CD4-positive, alpha-beta T cell treated with Interleukin-12 subunit alpha and Interleukin-12 subunit beta, for 1 hour (primary cell): ENCODE data around the gene SESN2.

Experiments used
- DNase-seq: peaks from one replicate; pipeline ENCODE4 v3.0.0-alpha.2; 2020

The SESN2 gene

DNA sequence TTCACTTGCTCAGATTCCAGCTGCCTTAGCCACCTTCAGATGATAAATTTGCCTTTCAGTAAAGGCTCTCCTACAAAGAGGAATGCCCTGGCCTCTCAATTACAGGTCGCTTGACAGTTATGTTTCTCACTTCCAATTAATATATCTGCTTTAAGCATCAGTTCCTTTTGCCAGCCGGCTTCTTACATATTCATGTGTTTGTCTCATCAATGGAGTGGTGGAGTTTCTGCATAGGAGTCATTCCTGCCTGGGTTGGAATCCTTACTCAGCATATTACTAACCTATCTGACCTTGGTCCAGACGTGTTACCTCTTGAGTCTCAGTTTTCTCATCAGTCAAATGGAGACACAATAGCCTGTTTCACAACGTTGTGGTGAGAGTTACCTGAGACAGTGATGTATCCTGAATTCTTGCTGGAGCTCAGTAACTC is 9.4 kb upstream of the SESN2 start:
- DNase-seq: no peak

DNA sequence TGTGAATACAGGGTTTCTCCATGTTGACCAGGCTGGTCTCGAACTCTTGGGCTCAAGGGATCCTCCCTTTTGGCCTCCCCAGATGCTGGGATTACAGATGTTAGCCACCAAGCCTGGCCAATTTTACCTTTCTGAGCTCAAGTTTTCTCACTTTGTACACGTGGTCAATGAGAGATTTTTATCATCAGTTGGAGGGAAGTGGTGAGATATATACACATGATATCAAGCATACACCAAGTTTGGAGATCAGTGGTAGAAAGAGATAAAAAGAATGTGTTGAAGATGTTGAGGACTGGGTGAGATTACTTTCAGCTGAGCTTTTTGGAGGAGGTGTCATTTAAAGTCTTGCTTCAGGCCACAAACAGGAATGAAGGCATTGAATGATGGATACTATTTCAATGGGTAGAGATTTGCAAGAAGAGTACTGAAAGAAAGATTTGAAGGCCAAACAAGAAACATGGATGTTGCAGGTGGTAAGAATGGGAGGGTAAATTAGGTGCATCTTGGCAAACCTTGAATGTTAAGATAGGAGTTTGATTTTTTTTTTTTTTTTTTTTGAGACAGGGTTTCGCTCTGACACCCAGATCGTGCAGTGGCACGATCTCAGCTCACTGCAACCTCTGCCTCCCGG is 3.0 kb upstream of the SESN2 start:
- peak; percentile 70 for DNase-seq

DNA sequence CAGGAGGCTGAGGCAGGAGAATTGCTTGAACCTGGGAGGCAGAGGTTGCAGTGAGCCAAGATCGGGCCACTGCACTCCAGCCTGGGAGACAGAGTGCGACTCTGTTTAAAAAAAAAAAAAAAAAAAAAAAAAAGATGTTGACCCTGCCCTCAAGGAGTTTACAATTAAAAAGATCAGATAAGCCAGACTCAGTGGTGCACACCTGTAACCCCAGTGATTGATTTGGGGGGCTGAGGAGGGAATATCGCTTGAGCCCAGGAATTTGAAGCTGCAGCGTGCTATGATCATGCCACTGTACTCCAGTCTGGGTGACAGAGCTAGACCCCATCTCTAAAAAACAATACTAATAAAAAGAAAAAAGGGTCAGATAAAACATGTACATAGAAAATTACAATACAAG is 1.6 kb upstream of the SESN2 start:
- DNase-seq: no peak

DNA sequence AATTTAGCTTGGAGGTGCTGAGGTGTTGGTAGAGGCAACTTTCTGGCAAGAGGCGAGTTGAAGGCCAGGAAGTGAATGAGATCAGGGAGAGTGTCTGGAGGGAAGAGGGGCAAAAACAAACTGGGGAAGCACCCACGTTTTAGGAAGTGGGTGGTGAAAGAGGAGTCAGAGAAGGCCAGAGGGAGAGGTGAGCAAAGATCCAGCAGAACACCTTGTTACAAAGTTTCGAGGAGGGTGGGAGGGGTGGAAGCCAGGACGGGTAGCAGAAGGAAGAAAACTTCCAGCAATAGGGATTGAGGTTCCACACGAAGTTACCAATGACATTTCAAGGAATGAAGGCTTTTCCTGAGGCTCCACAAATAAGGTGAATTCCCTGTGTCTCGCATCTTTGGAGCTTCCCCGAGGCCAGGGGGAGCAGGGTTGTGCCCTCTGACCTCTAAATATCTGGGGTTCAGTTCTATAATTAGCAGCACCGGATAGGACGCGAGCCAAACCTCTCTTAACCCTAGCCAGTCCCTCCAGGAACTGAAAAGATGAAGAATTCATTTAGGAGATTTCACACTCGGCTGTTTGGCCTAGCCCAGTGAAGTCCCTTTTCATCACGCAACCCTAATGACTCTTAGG is 578 bp upstream of the SESN2 start:
- DNase-seq: no peak

DNA sequence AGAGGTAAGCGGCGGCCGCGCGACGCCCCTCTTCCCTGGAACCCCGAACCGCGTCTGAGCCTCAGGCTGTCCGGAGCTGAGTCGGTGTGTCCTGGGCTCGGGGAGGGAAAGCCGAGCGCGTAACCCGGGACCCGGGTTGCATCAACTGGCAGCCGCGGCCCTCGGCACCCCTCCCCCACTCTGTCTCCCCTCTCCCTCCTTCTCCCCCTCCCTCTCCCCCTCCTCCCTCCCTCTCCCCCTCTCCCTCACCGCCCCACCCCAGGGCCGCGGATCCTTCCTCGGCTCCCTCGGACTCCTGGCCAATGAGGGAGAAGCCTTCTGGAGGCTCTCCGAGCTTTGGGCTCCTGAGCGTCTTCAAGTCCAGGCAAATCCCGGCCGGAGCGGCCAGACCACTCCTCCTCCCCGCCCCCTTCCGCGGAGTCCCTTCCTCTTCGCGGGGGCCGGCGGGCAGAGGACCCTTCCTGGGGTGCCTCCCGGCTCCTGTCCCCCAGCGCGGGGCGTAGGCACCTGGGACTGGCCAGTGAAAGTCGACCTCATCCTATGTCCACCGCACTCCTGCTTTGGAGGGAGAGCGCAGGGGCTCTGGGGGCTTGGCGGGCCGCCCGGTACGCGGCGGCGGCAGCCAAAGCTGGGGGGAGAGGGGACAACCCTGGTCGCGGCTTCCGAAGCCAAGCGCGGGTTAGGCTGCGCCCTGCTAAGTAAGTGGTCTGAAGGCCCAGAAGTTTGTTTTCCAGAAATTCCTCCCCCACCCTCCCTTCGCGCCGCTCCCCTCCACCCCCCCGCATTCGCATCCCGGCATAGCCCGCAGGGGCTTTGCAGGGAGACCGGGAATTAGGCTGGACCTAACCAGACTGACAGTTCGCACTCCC is 850 bp downstream of the SESN2 start:
- peak; percentile 38 for DNase-seq

DNA sequence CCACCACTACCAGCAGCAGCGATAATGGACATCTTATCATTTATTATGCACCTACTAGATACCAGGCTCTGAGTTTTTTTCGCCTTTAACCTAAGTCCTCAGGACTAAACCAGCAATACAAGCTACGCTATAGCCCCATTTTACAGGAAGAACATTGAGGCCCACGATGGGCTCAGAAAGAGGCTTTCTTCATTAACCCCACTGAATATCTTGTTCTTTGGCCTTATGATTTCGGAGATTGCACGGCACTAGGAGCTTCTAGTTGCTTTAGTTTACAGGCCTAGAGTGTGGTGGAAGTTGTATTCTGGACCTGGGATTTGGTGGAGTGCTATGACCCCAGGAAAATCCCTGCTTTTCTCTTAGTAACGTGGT is 1.5 kb downstream of the SESN2 start:
- DNase-seq: no peak

DNA sequence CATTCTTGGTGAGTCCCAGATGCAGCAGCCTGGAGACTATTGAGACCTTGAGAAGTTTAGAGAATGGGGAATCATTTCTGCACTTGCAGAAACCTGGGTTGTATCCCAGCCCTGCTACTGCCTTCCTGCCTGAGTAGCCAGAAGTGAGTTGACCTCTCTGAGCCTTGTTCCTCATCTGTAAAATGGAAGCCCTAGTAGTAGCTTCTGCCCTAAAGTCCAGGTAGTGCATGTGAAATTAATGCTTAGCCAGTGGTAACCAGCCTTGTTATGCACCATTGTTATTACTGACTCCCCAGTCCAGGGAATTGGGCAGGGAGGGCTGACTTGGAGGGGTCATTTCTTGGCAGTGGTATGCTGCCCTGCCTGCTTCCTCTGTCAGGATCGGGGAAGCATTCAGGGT is 5.6 kb downstream of the SESN2 start:
- DNase-seq: no peak

DNA sequence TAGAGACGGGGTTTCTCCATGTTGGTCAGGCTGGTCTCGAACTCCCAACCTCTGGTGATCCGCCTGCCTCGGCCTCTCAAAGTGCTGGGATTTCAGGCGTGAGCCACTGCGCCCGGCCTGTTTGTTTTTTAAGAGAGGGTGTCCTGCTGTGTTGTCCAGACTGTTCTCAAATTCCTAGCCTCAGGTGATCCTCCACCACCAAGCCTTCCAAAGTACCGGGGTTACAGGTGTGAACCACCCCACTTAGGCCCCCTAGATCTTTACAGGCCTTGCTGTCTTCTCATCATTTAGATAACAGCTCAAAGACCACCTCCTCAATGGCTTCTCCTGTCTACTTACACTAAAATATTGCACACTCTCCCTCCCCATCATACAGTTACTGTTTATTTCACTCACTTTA is 6.3 kb downstream of the SESN2 start:
- no peak for DNase-seq

DNA sequence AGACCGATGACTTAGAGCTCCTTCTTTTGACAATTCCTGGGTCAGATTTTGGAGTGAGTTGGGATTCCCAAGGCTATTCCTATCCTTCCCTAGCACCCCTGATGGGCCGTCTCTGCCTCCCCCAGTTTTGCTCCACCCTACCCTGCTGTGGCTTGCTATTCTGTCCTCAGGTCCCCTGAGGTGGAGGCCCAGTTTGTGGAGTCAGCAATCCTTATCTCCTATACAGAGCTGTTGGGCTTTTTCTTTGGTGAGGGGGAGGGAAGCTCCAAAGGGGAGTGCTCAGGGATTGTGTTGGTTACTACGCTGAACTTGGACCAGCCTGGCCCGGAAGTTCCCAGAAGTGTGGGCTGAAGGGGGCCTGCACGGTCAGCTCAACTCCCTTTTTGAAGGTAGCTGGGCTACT is 7.6 kb downstream of the SESN2 start:
- no peak for DNase-seq

DNA sequence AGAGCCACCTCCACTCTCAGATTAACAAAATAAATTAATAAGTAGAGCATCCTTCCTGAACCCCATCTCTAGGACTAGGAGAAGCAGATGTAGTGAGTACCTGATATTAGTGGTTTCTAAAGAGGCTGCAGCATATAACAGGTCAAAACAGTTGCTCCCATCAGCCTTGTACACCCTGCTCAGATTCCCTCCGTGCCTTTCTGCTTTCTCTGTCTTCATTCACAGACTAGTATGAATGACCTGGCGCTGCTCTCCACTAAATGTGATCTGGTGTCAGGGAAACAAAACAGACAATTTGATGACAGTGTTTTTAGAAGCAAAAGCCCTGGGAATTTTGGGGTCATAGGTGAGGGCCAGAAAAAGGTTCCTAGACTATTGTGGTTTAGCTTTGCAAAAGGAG is 8.3 kb downstream of the SESN2 start:
- no peak for DNase-seq

DNA sequence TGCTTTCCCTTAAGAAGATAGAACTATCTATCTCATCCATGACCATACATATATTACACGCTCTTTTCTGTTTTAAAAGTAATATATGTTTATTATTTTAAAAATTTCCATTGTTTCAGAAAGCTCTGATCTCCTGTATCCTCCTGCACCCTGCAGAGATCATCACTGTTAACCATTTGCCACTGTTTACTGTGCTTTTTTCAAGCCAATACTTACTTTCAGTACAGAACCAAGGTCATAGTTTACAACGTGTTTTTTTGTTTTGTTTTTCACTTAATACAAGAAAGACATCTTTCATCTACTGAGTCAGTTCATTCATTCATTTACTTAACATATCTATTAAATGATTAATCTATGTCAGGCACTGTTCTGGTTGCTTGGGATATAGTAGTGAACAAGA is 10.2 kb downstream of the SESN2 start:
- no peak for DNase-seq

DNA sequence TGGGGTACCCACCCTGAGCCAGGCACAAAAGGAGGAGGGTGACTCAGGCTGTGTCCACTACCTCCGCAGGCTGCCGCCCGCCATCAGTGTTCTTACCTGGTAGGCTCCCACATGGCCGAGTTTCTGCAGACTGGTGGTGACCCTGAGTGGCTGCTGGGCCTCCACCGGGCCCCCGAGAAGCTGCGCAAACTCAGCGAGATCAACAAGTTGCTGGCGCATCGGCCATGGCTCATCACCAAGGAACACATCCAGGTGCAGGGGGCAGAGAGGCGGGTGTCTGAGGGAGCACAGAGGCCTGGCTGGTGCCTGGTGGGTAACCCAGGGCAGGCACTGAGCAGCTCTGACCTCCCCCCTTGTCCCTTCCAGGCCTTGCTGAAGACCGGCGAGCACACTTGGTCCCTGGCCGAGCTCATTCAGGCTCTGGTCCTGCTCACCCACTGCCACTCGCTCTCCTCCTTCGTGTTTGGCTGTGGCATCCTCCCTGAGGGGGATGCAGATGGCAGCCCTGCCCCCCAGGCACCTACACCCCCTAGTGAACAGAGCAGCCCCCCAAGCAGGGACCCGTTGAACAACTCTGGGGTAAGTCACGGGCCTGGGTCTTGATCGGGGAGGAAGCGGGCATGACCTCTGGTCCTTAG is 13.0 kb downstream of the SESN2 start:
- no peak for DNase-seq

DNA sequence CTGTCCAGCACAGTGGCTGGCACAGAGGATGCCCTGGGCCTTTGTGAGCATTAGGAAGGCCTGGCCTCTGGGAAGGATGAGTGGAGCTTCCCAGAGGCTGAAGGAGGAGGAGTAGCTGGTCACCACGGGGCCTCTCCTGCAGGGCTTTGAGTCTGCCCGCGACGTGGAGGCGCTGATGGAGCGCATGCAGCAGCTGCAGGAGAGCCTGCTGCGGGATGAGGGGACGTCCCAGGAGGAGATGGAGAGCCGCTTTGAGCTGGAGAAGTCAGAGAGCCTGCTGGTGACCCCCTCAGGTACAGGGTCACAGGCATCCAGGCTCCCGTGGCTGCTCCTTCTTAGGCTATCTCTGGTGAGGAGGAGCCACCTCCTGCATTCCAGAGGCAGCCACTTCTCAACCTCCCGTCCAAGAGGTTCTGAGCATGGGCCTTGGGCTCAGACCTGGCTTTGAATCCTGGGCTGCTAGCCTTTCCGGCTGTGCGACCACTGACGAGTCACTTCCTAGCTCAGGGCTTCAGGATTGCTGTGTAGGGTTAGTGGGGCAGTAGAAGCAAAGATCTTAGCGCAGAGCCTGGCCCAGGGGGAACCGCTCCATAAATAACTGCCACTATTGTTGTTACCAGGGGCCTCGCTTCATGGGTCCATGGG is 14.0 kb downstream of the SESN2 start:
- no peak for DNase-seq

DNA sequence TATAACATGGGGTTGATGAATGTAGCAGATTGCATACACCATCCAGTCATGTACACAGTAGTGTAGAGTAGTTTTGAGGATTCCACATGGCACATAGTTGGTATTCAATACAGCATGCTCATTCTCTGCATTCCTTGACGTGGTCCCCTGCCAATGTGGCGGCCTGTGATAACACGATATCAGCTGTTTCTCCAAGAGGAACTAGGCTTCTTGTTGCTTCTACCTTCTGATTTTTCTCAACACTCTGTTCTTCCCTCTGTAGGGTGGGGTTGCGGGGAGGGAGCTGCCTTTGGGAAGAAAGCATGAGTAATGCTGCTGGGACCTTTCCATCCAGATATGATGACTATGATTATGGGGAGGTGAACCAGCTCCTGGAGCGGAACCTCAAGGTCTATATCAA is 19.4 kb downstream of the SESN2 start:
- DNase-seq: no peak

DNA sequence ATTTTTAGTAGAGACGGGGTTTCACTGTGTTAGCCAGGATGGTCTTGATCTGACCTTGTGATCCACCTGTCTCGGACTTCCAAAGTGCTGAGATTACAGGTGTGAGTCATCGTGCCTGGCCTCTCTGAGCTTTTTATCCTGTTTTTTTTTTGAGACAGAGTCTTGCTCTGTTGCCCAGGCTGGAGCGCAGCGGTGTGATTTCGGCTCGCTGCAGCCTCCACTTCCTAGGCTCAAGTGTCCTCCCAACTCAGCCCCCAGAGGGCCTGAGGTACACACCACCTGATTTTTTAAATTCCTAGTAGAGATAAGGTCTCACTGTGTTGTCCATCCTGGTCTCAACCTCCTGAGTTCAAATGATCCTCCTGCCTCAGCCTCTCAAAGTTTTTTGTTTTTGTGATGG is 20.4 kb downstream of the SESN2 start:
- no peak for DNase-seq

DNA sequence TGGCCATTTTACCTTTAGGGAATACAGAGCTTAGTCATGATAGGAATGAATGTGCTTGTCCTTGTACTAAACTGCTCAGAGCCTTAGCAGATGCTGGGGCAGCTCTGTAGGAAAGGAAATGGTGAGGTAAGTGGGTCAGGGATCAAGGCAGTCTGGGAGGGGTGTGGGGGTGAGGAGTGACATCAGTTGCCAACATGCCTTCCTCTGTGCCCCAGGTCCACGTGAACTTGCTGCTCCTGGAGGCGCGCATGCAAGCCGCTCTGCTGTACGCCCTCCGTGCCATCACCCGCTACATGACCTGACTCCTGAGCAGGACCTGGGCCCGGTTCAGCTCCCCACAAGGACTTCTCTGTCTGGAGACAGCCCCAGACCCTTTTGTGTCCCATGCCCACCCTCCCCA is 21.2 kb downstream of the SESN2 start:
- DNase-seq: no peak

DNA sequence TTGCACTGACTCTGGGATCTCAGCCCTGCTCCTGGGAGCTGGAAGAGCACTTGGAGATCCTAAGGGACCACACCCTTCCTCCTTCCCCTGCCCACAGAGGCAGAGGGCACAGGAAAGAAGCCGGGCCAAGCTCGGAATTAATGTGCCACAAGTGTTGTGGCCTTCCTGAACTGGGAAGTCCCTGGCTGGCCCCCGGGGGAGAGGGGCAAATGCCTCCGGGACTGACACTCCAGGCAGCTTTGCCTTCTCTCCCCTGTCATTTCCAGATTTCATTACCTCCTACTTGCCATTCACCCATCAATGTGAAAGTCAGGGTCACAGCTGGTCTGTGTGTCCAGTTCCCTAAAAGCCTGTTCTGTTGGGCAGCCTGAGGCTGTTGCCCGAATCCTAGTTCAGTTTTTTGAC is 21.7 kb downstream of the SESN2 start:
- no peak for DNase-seq

DNA sequence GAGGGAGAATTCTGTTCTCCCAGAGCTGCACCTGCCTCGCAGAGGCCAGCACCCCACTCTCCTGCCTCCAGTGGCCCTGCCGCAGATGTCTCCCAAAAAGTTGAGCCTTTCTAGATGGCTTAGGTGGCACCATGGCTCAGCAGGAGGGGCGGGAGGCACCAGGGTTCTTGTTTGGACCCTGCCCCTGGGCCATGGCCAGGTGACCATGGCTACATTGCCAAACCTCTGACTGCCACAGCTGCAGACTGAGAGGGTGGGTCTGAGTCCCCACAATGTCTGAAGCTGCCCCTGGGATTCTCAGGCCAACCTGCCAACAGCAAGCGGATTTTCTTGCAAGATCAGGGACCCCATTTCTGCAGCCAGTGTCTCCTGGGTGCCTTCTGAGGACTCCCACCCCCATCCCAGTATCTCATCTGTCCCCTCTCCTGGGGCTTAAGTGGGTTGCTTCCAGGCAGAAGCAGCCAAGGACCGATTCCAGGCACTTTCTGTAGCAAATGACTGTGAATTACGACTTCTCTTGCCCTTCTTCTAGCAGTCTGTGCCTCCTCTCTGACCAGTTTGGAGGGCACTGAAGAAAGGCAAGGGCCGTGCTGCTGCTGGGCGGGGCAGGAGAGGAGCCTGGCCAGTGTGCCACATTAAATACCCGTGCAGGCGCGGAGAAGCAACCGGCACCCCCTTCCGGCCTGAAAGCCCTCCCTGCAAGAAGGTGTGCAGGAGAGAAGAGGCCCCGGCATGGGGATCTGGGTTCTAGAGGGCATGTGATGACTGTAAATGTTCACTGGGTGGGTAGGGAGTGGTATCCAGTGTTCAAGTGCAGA is 22.5 kb downstream of the SESN2 start:
- no peak for DNase-seq

DNA sequence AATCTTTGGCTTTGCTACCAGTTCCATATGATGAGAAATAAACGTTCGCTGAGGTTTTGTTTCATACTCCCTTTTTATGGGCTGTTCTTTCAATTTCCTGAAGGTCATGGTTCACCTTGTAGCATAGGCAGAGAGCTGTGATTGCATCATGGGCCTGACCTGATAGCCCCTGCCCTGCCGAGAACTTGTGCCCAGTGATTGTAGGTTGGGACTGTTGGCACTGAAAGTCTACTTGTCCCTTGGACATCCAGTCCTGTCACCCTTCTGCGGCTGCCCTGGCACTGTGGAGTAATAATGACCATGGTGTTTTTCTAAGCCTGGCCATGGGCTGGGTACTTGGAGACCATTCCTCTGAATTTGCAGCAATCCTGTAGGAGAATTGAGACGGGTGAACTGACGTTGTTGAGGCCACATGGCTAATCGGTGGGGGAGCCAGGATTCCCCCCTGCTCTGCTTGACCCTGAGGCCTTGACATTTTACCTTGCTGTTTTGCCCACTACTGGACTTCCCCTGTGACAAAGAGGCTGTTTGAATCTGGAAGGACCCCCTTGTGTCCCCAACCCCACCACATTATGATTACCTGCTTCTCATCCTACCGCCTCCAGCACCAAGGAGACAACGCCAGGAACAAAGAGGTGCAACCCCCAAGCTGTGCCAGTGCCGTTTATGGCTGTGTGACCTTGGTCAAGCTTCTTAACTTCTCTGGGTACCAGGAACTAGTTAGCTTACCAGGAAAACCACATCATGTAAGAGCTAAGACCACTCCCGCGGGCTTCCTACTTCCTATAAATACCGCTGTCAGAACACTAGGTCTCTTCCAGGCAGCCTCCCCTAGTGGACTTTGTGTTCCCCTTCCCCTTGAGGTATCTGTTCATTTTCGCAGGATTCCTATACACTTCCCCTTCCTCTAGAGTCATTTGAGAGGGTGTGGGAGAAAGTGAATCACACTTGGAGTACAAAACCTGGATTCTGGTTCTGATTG is 23.4 kb downstream of the SESN2 start:
- no peak for DNase-seq

DNA sequence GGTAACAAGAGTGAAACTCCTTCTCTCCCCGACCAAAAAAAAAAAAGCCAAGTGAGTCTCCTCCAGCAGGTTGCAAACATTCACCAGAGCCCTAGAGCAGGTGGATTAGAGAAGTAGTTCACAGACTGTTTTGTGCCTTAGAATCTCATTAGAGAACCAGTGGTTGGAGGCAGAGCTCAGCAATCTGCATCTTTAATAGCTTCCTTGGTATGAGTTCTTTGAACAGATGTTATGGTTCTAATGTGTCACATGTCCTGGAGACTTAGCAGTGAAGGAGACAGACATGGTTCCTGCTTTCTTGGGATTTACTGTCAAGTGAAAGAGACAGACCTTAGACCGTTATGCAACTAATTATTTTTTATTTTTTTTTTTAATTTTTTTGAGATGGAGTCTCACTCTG is 26.8 kb downstream of the SESN2 start:
- no peak for DNase-seq

DNA sequence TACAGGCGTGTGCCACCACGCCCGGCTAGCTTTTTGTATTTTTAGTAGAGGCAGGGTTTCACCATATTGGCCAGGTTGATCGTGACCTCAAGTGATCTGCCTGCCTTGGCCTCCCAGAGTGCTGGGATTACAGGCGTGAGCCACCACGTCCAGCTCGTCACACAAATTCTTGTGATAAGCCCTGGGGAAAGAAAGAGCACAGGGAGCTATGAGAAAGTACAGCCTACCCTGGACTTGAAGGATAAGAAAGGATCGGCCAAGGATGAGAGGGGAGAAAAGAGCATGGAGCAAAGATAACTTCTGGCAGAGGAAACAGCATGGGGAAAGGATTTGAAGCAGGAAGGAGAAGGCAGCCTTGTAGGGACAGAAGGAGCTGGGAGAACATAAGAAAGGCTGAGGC is 29.2 kb downstream of the SESN2 start:
- DNase-seq: no peak
